ENCODE results near the gene PHLPP1. TPM values are rescaled to one million over a fixed set of nuclear protein-coding genes. Genes with fewer than 3 reads are reported as not detected.

The PHLPP1 gene
- total RNA-seq, 2 experiments from 2014 or later, result 6.8 to 7.1 TPM

DNA sequence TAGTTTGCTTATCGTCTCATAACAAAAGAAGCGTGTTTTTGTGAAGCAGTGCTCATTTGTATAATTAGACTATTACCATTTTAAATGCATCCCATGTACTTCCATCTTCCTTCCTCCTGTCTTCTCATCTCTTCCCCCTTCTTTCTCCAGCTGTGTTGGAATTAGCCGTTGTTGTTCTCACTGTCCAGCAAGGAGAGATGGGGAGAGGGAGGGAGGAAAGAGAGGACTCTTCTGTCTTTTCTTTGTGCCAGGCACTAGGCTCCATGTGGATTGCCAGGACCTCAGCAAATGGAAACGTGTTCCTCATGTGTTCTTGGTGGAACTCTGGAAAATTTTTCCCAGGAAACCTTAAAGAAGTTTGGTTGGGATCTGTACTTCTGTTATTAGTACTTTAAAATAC is 131.7 kb downstream of the PHLPP1 start:
- CTCF ChIA-PET, result no interaction called here
- H3K4me3 ChIP-seq (ENCODE audit: low read length), result no peak overlapping the region
- intact Hi-C loops (cut with DNase I, micrococcal nuclease), result no loop called here
- H3K27ac ChIP-seq (ENCODE audit: low read depth in 1 of 2, low read length in 2 of 2), result no peak overlapping the region
- Mint-ChIP-seq H3K9me3 (no peaks in the 10 kb centered on the region), H3K36me3 (ENCODE audit: low read depth) (no peaks in the 10 kb centered on the region), H3K27me3 (no peaks in the 10 kb centered on the region), H3K4me1 (ENCODE audit: low read depth) (no peaks in the 10 kb centered on the region), H3K27ac (no peak overlapping the region), H3K4me3 (no peak overlapping the region)
- H3K27me3 ChIP-seq (ENCODE audit: control insufficient read depth in 1 of 2, insufficient read depth in 2 of 2, low read length in 2 of 2), result no peaks in the 10 kb centered on the region
- POLR2A ChIA-PET, result no interaction called here
- H3K9me3 ChIP-seq (ENCODE audit: control insufficient read depth in 1 of 2, insufficient read depth in 1 of 2, low read length in 2 of 2), result no peaks in the 10 kb centered on the region
- H3K4me1 ChIP-seq (ENCODE audit: insufficient read depth, low read length), result peaks cover 3% of the 10 kb centered on the region
- DNase-seq (no peak), ATAC-seq (ENCODE audit: poor library complexity) (no peak)
- TF ChIP-seq, protein P1, sequence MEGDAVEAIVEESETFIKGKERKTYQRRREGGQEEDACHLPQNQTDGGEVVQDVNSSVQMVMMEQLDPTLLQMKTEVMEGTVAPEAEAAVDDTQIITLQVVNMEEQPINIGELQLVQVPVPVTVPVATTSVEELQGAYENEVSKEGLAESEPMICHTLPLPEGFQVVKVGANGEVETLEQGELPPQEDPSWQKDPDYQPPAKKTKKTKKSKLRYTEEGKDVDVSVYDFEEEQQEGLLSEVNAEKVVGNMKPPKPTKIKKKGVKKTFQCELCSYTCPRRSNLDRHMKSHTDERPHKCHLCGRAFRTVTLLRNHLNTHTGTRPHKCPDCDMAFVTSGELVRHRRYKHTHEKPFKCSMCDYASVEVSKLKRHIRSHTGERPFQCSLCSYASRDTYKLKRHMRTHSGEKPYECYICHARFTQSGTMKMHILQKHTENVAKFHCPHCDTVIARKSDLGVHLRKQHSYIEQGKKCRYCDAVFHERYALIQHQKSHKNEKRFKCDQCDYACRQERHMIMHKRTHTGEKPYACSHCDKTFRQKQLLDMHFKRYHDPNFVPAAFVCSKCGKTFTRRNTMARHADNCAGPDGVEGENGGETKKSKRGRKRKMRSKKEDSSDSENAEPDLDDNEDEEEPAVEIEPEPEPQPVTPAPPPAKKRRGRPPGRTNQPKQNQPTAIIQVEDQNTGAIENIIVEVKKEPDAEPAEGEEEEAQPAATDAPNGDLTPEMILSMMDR (IDR thresholded peaks at IDR 0.05), result no peak
- H3K36me3 ChIP-seq (ENCODE audit: insufficient read depth, low read length), result no peaks in the 10 kb centered on the region

DNA sequence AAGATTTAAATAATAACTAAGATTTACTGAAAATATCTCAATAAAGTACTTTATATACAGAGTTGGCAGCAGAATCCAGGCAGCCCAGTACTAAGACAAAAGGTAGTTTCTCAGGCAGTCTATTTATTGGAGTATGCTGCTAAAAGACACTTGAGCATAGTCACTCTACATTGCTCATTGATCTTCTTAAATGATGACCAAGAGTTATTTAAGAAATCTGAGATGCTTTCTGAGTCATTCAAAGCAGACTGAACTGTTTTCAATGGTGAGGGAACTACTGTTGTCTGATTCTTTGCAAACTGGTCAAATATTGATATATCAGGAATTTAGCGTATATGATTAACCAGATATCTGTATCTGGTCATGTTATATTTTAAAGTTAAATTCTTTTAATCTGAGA is 133.6 kb downstream of the PHLPP1 start:
- Histone ChIP-seq H3K27me3 (ENCODE audit: control insufficient read depth in 1 of 2, insufficient read depth in 2 of 2, low read length in 2 of 2) (no peaks in the 10 kb centered on the region), H3K27ac (ENCODE audit: low read depth in 1 of 2, low read length in 2 of 2) (no peak overlapping the region), H3K4me3 (ENCODE audit: low read length) (no peak overlapping the region), H3K4me1 (ENCODE audit: insufficient read depth, low read length) (peaks cover 3% of the 10 kb centered on the region), H3K9me3 (ENCODE audit: control insufficient read depth in 1 of 2, insufficient read depth in 1 of 2, low read length in 2 of 2) (no peaks in the 10 kb centered on the region), H3K36me3 (ENCODE audit: insufficient read depth, low read length) (no peaks in the 10 kb centered on the region)
- H3K36me3 Mint-ChIP-seq (ENCODE audit: low read depth), result no peaks in the 10 kb centered on the region
- CTCF ChIA-PET, result no interaction called here
- ATAC-seq (ENCODE audit: poor library complexity) (no peak), DNase-seq (no peak)
- intact Hi-C loops (cut with DNase I, micrococcal nuclease), result no loop called here
- no peak overlapping the region for H3K4me3 Mint-ChIP-seq
- no peak overlapping the region for H3K27ac Mint-ChIP-seq
- POLR2A ChIA-PET, result no interaction called here
- TF ChIP-seq, protein P1 (IDR thresholded peaks at IDR 0.05), result no peak
- no peaks in the 10 kb centered on the region for H3K4me1 Mint-ChIP-seq (ENCODE audit: low read depth)
- H3K27me3 Mint-ChIP-seq, result no peaks in the 10 kb centered on the region
- no peaks in the 10 kb centered on the region for H3K9me3 Mint-ChIP-seq

DNA sequence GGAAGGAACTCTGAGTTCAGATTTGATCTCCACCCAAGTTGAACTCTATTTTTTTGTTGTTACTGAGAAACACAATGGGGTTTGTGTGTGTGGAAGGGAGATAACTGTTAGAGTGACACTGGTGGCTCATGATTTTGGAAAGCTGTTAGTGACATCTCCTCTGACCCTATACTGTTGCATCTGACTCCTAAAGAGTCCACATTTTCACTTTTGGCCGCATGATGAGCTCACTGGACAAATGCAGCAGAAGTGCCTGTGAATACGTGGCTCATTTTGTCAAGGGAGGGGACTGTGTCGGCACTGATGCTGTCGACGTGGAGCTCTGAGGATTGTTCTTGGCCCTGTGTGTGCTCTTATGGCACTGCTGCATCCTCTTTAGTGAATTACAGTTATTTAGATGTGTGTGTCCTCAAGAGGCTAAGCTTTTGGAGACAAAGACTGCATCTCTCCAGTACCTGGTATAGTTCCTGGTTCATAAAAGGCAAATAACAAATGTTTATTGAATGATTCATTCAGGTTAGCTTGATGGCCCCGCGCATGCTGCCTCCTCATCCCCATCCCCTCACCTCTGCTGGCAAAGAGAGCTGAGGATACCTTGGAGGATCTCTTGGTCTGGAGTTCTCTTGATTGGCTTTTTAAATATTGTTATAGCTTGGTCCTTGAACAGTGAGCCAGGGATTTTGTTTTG is 135.4 kb downstream of the PHLPP1 start:
- no peak overlapping the region for H3K4me3 ChIP-seq (ENCODE audit: low read length)
- H3K27ac ChIP-seq (ENCODE audit: low read depth in 1 of 2, low read length in 2 of 2), result no peak overlapping the region
- ChIA-PET CTCF (no interaction called here), POLR2A (no interaction called here)
- H3K27me3 Mint-ChIP-seq, result no peaks in the 10 kb centered on the region
- H3K4me1 Mint-ChIP-seq (ENCODE audit: low read depth), result no peaks in the 10 kb centered on the region
- no peaks in the 10 kb centered on the region for H3K9me3 ChIP-seq (ENCODE audit: control insufficient read depth in 1 of 2, insufficient read depth in 1 of 2, low read length in 2 of 2)
- DNase-seq, result no peak
- TF ChIP-seq, protein P1 (IDR thresholded peaks at IDR 0.05), result no peak
- no peak overlapping the region for H3K4me3 Mint-ChIP-seq
- H3K27me3 ChIP-seq (ENCODE audit: control insufficient read depth in 1 of 2, insufficient read depth in 2 of 2, low read length in 2 of 2), result no peaks in the 10 kb centered on the region
- H3K4me1 ChIP-seq (ENCODE audit: insufficient read depth, low read length), result no peaks in the 10 kb centered on the region
- no peaks in the 10 kb centered on the region for H3K9me3 Mint-ChIP-seq
- ATAC-seq (ENCODE audit: poor library complexity), result no peak
- H3K27ac Mint-ChIP-seq, result no peak overlapping the region
- intact Hi-C loops (cut with DNase I, micrococcal nuclease), result no loop called here
- H3K36me3 ChIP-seq (ENCODE audit: insufficient read depth, low read length), result no peaks in the 10 kb centered on the region
- no peaks in the 10 kb centered on the region for H3K36me3 Mint-ChIP-seq (ENCODE audit: low read depth)
